ENCODE results near the gene LGALS13.
"Not testable (repeated sequence)": the region's sequence is repeated elsewhere in the genome, so short reads cannot be mapped to it uniquely, and the experiment has no call there.

The LGALS13 gene

DNA sequence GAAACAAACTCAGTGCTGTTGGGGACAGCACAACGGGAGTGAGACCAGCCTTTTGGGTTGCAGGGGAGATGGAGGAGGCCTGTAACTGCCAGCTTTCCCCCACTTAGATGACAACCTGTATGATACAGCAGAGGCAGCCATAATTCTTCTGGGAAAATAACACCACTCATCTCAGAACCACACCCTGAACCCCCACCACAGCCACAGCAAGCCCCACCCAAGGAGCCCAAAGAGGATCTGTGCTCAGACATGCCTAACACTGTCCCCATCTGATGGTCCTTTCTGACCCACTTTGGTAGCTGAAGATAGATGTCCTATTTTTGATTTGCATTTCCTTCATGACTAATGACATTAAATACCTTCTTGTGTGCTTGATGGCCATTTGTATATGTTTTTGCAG is 15.4 kb downstream of the LGALS13 start:
- no peak for DNase-seq (ENCODE audit: low read depth, low spot score)

DNA sequence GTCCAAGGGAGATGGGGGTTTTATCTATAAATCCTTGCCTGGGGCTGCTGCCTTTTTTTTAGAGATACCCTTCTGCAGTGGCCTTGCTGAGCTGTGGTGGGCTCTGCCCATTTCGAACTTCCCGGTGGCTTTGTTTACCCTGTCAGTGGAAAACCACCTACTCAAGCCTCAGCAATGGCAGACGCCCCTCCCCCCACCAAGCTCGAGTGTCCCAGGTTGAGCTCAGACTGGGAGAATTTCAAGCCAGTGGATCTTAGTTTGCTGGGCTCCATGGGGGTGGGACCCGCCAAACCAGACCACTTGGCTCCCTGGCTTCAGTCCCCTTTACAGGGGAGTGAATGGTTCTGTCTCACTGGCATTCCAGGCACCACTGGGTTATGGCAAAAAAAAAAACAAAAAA is 21.6 kb downstream of the LGALS13 start:
- no peak for DNase-seq (ENCODE audit: low read depth, low spot score)

- DNase-seq (ENCODE audit: low read depth, low spot score), result not testable (repeated sequence)
Observed at GRCh38 chr19:39627631-39628030, 25.3 kb downstream of the LGALS13 start.

DNA sequence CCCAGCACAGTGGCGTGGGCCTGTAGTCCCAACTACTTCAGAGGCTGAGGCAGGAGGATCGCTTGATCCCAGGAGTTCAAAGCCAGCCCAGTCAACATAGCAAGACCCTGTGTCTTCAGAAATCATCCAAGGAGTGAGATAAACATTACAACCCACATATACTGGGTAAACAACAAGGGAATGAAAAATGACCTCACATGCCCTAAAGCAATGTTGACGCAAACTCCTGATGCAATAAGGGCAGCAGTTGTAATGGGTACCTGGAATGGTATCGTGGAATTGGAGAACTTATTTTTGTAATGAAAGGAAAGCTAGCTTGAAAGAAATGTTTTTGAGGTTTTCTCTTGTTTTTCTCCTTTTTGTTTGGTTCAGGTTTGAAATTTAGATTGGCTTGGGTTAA is 28.9 kb downstream of the LGALS13 start:
- DNase-seq (ENCODE audit: low read depth, low spot score), result no peak

DNA sequence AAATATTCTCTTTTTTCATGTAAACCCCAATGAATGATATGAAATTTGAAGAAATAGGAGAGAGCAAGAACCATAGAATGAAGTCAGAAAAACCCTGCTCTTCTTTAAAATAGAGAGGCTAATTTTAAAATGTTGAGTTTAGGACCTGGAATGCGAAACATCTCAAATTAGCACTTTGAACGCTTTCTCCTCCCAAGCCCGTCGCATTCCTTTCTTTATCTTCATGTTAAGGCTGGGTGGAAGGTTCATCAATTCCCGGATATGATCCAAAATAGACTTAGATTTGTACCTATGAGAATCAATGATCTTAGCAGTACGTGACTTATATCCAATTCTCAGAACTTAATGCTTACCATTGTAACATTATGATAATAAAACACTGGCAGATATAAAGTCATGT is 29.3 kb downstream of the LGALS13 start:
- no peak for DNase-seq (ENCODE audit: low read depth, low spot score)

DNA sequence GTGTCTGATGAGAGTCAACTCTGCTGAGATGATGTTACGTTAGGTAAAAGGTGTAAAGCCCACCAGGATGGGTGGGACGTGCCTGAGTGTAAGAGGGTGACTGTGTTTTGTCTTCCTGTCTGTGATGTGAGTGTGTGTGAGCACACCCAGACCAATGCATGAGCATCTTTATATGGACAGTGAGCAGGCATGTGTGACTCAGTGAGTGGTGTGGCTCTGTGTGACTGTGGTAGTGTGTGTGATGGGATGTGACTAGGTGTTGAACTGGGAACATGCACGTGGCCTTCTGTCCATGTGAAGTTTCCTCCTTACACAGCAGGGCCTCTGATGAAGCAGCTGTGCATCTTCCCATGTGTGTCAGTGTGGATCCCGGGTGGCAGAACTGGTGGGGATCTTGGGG is 35.6 kb downstream of the LGALS13 start:
- DNase-seq (ENCODE audit: low read depth, low spot score), result no peak

DNA sequence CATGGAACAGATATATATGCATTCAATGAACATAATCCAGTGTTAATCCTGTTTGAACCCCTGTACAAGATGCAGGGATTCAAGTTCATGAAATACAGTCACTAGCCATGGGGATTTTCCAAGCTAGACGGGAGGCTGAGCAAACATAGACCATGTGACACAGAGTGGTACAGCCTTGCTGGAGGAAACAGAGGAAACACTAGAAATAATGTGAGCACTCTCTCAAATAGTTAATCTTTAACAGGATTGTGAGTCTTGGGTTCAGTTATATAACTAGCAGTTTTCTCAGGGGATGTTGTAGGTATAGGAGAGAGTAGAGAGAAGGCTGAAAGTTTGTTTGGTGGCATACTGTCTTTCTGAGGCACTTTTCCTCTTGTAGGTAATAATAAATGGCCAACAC is 39.4 kb downstream of the LGALS13 start:
- DNase-seq (ENCODE audit: low read depth, low spot score), result no peak

DNA sequence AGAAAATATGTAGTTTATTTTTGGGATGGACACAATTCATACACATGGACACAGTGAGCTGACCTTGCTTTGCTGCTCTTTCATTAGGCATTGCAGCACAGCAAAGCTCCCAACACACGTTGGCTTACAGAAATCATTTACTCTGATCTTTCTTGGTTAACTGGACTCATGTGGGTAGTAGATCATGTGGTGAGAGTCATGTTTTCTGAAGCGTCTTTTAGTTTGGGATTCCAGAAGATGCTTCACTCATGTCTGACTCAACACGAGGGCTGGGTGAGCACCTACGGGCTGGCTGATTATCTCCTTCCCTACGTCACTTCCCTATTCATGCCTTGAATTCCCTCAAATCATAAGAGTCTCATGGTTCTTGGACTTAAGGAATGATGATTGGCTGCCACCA is 41.3 kb downstream of the LGALS13 start:
- DNase-seq (ENCODE audit: low read depth, low spot score), result no peak

GRCh38 chr19:39645800-39646411 is 43.6 kb downstream of the LGALS13 start:
- DNase-seq (ENCODE audit: low read depth, low spot score), result peak; percentile 46

GRCh38 chr19:39647918-39648317 is 45.6 kb downstream of the LGALS13 start:
- no peak for DNase-seq (ENCODE audit: low read depth, low spot score)

GRCh38 chr19:39655613-39656012 is 53.3 kb downstream of the LGALS13 start, which contains the start of gene LGALS16:
Gene LGALS16, plus strand, starts transcription at chr19:39655913. Its CDS starts 49 bp downstream, at chr19:39655962.
- no peak for DNase-seq (ENCODE audit: low read depth, low spot score)

All from astrocyte of the hippocampus (primary cell).